Measurements from ENCODE around the gene CALN1.
"Not testable (repeated sequence)": the region's sequence is repeated elsewhere in the genome, so short reads cannot be mapped to it uniquely, and the experiment has no call there.

Gene CALN1

GRCh38 chr7:72267291-72267800, 144.8 kb downstream of the CALN1 start:
- no peak for DNase-seq (ENCODE audit: low read depth, low spot score)

GRCh38 chr7:72266771-72267170, 145.4 kb downstream of the CALN1 start:
- no peak for DNase-seq (ENCODE audit: low read depth, low spot score)

GRCh38 chr7:72265071-72265904, 146.8 kb downstream of the CALN1 start:
- DNase-seq (ENCODE audit: low read depth, low spot score), result no peak

DNA sequence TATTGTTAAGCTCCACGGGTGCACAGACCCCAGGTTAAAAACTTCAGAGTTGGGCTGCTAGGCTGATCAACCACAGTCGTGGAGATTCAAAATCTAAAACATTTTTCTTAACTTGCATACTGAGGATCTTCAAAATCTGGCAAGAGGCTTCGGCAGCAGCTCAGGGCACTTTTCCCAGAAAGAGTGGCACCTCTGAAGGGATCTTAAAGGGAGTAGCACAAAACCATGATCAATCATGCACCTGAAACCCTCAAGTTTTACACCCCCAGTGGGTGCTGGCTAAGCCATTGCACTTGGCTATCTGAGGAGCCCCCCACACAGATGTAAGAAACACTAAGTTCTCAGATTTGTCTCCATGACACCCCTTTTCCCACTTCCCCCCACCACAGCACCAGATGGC, 151.7 kb downstream of the CALN1 start:
- no peak for DNase-seq (ENCODE audit: low read depth, low spot score)

- no peak for DNase-seq (ENCODE audit: low read depth, low spot score)
These were observed 154.1 kb downstream of the CALN1 start for GRCh38 chr7:72258074-72258473.

DNA sequence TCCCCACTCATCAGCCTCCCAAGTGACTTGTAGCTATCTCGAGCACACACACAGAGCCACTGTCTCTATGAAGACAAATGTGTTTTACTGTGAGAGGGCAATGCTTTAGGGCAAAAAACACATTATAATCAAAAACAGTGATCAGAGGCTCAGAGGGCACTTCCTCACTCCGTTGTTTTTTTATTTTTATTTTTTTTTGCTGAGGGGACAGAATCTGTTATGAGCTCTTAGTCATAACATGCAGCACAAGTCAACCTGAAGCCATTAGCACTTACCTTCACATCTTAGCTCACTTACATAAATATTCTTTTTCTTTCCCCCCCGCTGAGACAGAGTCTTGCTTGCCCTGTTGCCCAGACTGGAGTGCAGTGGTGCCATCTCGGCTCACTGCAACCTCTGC, 157.7 kb downstream of the CALN1 start:
- DNase-seq (ENCODE audit: low read depth, low spot score), result no peak

DNA sequence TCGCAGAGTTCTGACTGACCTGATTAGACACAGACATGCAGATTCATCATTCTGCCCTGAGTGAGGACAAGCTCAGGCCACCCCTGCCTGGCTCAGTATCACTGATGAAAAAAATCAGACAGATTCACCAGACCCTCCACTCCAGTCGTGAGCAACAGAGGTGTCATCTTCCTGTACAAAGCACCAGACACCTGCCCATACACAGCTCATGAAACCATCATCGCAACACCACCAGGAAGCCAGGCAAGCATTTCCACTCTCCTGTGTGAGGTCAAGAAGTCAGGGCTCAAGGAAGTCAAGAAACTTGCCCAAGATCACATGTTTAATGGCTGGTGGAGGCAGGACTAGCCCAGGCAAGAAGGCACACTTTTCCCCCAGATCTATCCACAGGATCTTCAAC, 163.0 kb downstream of the CALN1 start:
- no peak for DNase-seq (ENCODE audit: low read depth, low spot score)

- no peak for DNase-seq (ENCODE audit: low read depth, low spot score)
These were observed 167.2 kb downstream of the CALN1 start for GRCh38 chr7:72244826-72245398.

- DNase-seq (ENCODE audit: low read depth, low spot score), result no peak
These were observed 168.8 kb downstream of the CALN1 start for GRCh38 chr7:72243329-72243728.

GRCh38 chr7:72235351-72235750, 176.8 kb downstream of the CALN1 start:
- DNase-seq (ENCODE audit: low read depth, low spot score), result no peak

DNA sequence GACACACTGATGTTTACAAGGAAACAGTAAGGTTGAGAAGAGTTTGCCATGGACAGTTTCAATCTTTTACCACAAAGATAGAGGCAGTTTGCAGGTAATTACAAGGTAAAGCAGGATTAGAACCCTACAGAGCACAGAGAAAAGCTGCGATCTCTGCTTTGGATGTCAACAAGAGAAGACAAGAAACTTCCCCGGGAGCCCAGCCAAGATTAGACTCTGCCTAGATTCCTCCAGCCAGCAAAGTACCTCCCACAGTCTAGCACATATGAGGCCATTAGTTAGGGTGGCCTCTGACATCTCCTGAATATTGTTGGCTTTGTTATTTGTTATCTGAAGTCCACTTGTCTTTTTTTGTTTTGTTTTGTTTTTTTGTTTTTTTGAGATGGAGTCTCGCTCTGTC, 178.1 kb downstream of the CALN1 start:
- DNase-seq (ENCODE audit: low read depth, low spot score), result no peak

- DNase-seq (ENCODE audit: low read depth, low spot score), result no peak
These were observed 181.9 kb downstream of the CALN1 start for GRCh38 chr7:72230281-72230680.

GRCh38 chr7:72223351-72223750, 188.8 kb downstream of the CALN1 start:
- DNase-seq (ENCODE audit: low read depth, low spot score), result no peak

DNA sequence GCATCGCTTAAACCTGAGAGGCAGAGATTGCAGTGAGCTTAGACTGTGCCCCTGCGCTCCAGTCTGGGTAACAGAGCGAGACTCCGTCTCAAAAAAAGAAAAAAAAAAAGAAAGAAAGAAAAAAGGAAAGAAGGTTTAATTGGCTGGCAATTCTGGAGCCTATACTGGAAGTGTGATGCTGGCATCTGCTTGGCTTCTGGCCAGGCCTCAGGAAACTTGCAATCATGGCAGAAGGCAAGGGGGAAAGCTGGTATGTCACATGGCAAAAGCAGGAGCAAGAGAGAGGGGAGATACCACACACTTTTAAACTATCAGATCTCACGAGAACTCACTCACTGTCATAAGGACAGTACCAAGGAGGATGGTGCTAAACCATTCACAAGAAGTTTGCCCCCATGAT, 190.0 kb downstream of the CALN1 start:
- no peak for DNase-seq (ENCODE audit: low read depth, low spot score)

DNA sequence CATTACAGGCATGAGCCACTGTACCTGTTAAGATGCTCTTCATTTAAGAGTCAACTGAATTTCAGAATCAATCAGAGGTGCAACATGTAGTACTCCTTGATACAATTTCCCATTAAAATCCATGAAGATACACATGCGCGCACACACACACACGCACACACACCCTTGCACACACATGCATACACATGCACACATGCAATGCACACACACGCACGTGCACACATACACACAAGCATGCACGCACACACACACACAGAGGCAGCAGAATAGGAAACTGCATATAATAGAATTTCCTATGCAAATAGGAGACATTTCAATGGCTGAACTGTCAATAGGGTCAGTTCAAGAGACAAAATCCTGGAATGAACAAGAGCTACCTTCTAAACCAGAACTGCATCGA, 192.6 kb downstream of the CALN1 start:
- DNase-seq (ENCODE audit: low read depth, low spot score), result no peak

GRCh38 chr7:72217151-72217550, 195.0 kb downstream of the CALN1 start:
- DNase-seq (ENCODE audit: low read depth, low spot score), result no peak

GRCh38 chr7:72213769-72214168, 198.4 kb downstream of the CALN1 start:
- DNase-seq (ENCODE audit: low read depth, low spot score), result no peak

DNA sequence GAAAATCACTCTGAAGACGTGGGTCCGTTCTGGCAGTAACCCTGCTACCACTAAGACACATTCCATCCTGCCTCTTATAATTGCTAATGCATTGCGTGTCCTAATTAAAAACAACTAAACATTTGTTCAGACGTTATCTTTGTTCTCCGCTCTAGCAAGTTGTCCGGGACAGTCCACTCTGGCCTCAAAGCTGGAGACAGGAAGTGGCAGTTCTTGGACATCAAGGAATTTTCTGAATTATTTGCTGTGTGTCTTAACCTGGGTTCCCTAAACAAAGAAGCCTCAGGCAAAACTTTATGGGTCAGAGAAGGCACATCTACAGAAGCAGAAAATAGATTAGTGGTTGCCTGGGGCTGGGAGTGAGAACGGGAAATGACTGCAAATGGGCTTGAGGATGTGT, 199.1 kb downstream of the CALN1 start:
- no peak for DNase-seq (ENCODE audit: low read depth, low spot score)

- no peak for DNase-seq (ENCODE audit: low read depth, low spot score)
These were observed 201.0 kb downstream of the CALN1 start for GRCh38 chr7:72211175-72211574.

DNA sequence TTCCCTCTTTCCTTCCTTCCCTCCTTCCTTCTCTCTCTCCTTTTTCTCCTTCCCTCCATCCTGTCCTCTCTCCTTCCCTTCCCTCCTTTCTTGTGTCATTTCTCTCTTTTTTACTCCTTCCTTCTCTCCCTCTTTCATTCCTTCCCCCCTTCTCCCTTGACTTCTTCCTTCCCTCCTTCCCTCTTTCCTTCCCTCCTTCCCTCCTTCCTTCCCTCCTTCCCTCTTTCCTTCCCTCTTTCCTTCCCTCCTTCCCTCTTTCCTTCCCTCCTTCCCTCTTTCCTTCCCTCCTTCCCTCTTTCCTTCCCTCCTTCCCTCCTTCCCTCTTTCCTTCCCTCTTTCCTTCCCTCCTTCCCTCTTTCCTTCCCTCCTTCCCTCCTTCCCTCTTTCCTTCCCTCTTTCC, 203.1 kb downstream of the CALN1 start:
- not testable (repeated sequence) for DNase-seq (ENCODE audit: low read depth, low spot score)

DNA sequence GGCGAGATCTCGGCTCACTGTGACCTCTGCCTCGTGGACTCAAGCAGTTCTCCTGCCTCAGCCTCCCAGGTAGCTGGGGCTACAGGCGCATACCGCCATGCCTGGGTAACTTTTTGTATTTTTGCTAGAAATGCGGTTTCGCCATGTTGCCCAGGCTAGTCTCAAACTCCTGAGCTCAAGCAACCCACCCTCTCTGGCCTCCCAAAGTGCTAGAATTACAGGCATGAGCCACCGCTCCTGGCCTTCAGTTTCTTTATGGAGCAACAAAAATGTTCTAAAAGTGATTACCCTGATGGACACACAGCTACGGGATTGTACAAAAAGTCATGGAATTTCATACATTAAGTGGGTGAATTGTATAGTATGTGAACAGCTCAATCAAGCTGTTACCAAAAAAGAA, 216.0 kb downstream of the CALN1 start:
- no peak for DNase-seq (ENCODE audit: low read depth, low spot score)

- no peak for DNase-seq (ENCODE audit: low read depth, low spot score)
These were observed 221.2 kb downstream of the CALN1 start for GRCh38 chr7:72190919-72191318.

GRCh38 chr7:72190146-72190545, 222.0 kb downstream of the CALN1 start:
- no peak for DNase-seq (ENCODE audit: low read depth, low spot score)

Data from activated CD4-positive, CD25-positive, alpha-beta regulatory T cell treated with anti-CD3 and anti-CD28 coated beads, Interleukin-2, amount 50 U/mL, for 16 hours (primary cell).